GM23338 (cell line): ENCODE results near the gene PGAP3. TPM values are rescaled to one million over a fixed set of nuclear protein-coding genes. Genes with fewer than 3 reads are reported as not detected.
A peak's percentile ranks its signal among the peaks of the same experiment; 100 is the strongest.

ENCODE experiments used
- ATAC-seq: fragments of 200-7000 bp; cut with Tn5 transposase; 3 replicates; pipeline ENCODE4 v1.9.1; 2020
- DNase-seq: peaks from one replicate; pipeline ENCODE4 v3.0.0-alpha.2; 2015; ENCODE audit warnings: low spot score
- H2AFZ ChIP-seq: fragments of 200-600 bp; sonication (generic); 2 replicates; pipeline ENCODE4 v1.8.0; 2016; ENCODE audit warnings: antibody characterized with exemption, mild to moderate bottlenecking, moderate library complexity
- H3F3A ChIP-seq: fragments of 200-600 bp; sonication (generic); replicated peaks from 2 replicates; pipeline ENCODE4 v1.8.0; 2017; ENCODE audit warnings: antibody characterized with exemption, mixed run types, low read depth
- H3K27ac ChIP-seq: fragments of 200-600 bp; sonication (generic); 2 replicates; pipeline ENCODE4 v1.6.1; 2016; ENCODE audit warnings: low read depth
- H3K27me3 ChIP-seq: fragments of 200-600 bp; sonication (generic); 2 replicates; pipeline ENCODE4 v1.8.0; 2016; ENCODE audit warnings: mild to moderate bottlenecking, mixed run types, moderate library complexity; ENCODE audit not compliant: insufficient read depth
- H3K36me3 ChIP-seq: fragments of 200-600 bp; sonication (generic); 2 replicates; pipeline ENCODE4 v1.8.0; 2016; ENCODE audit warnings: mild to moderate bottlenecking; ENCODE audit not compliant: insufficient read depth
- H3K4me1 ChIP-seq: fragments of 200-600 bp; sonication (generic); 2 replicates; pipeline ENCODE4 v1.8.0; 2016; ENCODE audit warnings: mild to moderate bottlenecking, moderate library complexity; ENCODE audit not compliant: insufficient read depth
- H3K4me2 ChIP-seq: fragments of 200-600 bp; sonication (generic); 2 replicates; pipeline ENCODE4 v1.7.1; 2017; ENCODE audit warnings: mixed run types
- H3K4me3 ChIP-seq: fragments of 200-600 bp; sonication (generic); 2 replicates; pipeline ENCODE4 v1.6.1; 2016; ENCODE audit warnings: mixed run types
- H3K79me2 ChIP-seq: fragments of 200-600 bp; sonication (generic); replicated peaks from 2 replicates; pipeline ENCODE4 v1.8.0; 2017; ENCODE audit warnings: mild to moderate bottlenecking; ENCODE audit not compliant: insufficient read depth
- H3K9me2 ChIP-seq: fragments of 200-600 bp; sonication (generic); 2 replicates; pipeline ENCODE4 v1.8.0; 2017; ENCODE audit not compliant: insufficient read depth
- H4K20me1 ChIP-seq: fragments of 200-600 bp; sonication (generic); replicated peaks from 2 replicates; pipeline ENCODE4 v1.8.0; 2017; ENCODE audit warnings: mild to moderate bottlenecking; ENCODE audit not compliant: insufficient read depth
- H3K27ac Mint-ChIP-seq: 2 replicates; pipeline ENCODE4 v1.8.0; 2020; ENCODE audit warnings: inconsistent platforms, mild to moderate bottlenecking, moderate library complexity, mixed read lengths
- H3K27me3 Mint-ChIP-seq: 3 replicates; pipeline ENCODE4 v1.8.0; 2022; ENCODE audit warnings: low read depth, mild to moderate bottlenecking, moderate library complexity, mixed read lengths, inconsistent platforms; ENCODE audit not compliant: insufficient read depth, poor library complexity
- H3K36me3 Mint-ChIP-seq: 3 replicates; pipeline ENCODE4 v1.8.0; 2021; ENCODE audit warnings: low read depth, mild to moderate bottlenecking, inconsistent platforms, moderate library complexity, mixed read lengths
- H3K4me1 Mint-ChIP-seq: 3 replicates; pipeline ENCODE4 v1.8.0; 2020; ENCODE audit warnings: mild to moderate bottlenecking, inconsistent platforms, mixed read lengths
- H3K4me3 Mint-ChIP-seq: 3 replicates; pipeline ENCODE4 v1.8.0; 2021; ENCODE audit warnings: moderate library complexity, mild to moderate bottlenecking, inconsistent platforms, mixed read lengths
- H3K9me3 Mint-ChIP-seq: 3 replicates; pipeline ENCODE4 v1.8.0; 2020; ENCODE audit warnings: moderate library complexity, mild to moderate bottlenecking, inconsistent platforms, mixed read lengths
- EZH2phosphoT487 ChIP-seq: fragments of 200-600 bp; sonication (generic); IDR thresholded peaks from one replicate; pipeline ENCODE4 v1.8.1; 2018; ENCODE audit warnings: antibody characterized with exemption; ENCODE audit not compliant: unreplicated experiment
- NANOG ChIP-seq: IDR thresholded peaks from 2 replicates; pipeline ENCODE4 v1.6.1; 2016; ENCODE audit warnings: antibody characterized with exemption, borderline replicate concordance
- POLR2AphosphoS5 ChIP-seq: IDR thresholded peaks from 2 replicates; pipeline ENCODE4 v1.6.1; 2016; ENCODE audit warnings: antibody characterized with exemption, low read depth
- polyA plus RNA-seq: library from polyadenylated mRNA; unstranded; fragments of >200 nt; fragmentation: Nextera tagmentation; extraction: Ambion mirVana; gene quantifications from 2 replicates; pipeline ENCODE4 v1.2.1, GENCODE V29; 2016
- total RNA-seq: library from RNA; depleted of rRNA; stranded (reverse); fragments of >200 nt; shearing (Covaris generic); gene quantifications from 2 replicates; pipeline ENCODE4 v1.2.3, GENCODE V29; 2014
- TF ChIP-seq, protein P1 (sequence below): fragments of 250-450 bp; sonication (Bioruptor Pico); IDR thresholded peaks from 2 replicates; pipeline ENCODE4 v1.5.0; 2020; ENCODE audit warnings: mild to moderate bottlenecking, moderate library complexity
- TF ChIP-seq, protein P2 (sequence below): IDR thresholded peaks from 2 replicates; pipeline ENCODE4 v1.6.1; 2016; ENCODE audit warnings: antibody characterized with exemption

The PGAP3 gene
- total and polyA plus RNA-seq, 2 experiments from 2014 or later, result 7.0 to 10.7 TPM

DNA sequence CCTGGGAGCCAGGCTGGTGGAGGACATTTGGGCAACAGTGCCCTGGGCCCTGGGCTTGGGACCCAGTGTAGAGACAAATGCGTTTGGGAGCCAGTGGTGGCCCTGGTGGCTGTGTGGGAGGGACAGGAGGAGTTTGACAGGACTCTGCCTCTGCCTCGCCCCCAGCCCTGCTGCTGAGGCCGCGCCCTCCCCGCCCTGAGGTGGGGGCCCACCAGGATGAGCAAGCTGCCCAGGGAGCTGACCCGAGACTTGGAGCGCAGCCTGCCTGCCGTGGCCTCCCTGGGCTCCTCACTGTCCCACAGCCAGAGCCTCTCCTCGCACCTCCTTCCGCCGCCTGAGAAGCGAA lies 34.6 kb downstream of the PGAP3 start (continued):
- TF ChIP-seq, protein P1, sequence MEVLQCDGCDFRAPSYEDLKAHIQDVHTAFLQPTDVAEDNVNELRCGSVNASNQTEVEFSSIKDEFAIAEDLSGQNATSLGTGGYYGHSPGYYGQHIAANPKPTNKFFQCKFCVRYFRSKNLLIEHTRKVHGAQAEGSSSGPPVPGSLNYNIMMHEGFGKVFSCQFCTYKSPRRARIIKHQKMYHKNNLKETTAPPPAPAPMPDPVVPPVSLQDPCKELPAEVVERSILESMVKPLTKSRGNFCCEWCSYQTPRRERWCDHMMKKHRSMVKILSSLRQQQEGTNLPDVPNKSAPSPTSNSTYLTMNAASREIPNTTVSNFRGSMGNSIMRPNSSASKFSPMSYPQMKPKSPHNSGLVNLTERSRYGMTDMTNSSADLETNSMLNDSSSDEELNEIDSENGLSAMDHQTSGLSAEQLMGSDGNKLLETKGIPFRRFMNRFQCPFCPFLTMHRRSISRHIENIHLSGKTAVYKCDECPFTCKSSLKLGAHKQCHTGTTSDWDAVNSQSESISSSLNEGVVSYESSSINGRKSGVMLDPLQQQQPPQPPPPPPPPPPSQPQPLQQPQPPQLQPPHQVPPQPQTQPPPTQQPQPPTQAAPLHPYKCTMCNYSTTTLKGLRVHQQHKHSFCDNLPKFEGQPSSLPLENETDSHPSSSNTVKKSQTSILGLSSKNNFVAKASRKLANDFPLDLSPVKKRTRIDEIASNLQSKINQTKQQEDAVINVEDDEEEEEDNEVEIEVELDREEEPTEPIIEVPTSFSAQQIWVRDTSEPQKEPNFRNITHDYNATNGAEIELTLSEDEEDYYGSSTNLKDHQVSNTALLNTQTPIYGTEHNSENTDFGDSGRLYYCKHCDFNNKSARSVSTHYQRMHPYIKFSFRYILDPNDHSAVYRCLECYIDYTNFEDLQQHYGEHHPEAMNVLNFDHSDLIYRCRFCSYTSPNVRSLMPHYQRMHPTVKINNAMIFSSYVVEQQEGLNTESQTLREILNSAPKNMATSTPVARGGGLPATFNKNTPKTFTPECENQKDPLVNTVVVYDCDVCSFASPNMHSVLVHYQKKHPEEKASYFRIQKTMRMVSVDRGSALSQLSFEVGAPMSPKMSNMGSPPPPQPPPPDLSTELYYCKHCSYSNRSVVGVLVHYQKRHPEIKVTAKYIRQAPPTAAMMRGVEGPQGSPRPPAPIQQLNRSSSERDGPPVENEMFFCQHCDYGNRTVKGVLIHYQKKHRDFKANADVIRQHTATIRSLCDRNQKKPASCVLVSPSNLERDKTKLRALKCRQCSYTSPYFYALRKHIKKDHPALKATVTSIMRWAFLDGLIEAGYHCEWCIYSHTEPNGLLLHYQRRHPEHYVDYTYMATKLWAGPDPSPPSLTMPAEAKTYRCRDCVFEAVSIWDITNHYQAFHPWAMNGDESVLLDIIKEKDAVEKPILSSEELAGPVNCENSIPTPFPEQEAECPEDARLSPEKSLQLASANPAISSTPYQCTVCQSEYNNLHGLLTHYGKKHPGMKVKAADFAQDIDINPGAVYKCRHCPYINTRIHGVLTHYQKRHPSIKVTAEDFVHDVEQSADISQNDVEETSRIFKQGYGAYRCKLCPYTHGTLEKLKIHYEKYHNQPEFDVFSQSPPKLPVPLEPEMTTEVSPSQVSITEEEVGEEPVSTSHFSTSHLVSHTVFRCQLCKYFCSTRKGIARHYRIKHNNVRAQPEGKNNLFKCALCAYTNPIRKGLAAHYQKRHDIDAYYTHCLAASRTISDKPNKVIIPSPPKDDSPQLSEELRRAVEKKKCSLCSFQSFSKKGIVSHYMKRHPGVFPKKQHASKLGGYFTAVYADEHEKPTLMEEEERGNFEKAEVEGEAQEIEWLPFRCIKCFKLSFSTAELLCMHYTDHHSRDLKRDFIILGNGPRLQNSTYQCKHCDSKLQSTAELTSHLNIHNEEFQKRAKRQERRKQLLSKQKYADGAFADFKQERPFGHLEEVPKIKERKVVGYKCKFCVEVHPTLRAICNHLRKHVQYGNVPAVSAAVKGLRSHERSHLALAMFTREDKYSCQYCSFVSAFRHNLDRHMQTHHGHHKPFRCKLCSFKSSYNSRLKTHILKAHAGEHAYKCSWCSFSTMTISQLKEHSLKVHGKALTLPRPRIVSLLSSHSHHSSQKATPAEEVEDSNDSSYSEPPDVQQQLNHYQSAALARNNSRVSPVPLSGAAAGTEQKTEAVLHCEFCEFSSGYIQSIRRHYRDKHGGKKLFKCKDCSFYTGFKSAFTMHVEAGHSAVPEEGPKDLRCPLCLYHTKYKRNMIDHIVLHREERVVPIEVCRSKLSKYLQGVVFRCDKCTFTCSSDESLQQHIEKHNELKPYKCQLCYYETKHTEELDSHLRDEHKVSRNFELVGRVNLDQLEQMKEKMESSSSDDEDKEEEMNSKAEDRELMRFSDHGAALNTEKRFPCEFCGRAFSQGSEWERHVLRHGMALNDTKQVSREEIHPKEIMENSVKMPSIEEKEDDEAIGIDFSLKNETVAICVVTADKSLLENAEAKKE (CRISPR knock-in tag), result no peak
- no peak for TF ChIP-seq POLR2AphosphoS5
- TF ChIP-seq, protein P2, sequence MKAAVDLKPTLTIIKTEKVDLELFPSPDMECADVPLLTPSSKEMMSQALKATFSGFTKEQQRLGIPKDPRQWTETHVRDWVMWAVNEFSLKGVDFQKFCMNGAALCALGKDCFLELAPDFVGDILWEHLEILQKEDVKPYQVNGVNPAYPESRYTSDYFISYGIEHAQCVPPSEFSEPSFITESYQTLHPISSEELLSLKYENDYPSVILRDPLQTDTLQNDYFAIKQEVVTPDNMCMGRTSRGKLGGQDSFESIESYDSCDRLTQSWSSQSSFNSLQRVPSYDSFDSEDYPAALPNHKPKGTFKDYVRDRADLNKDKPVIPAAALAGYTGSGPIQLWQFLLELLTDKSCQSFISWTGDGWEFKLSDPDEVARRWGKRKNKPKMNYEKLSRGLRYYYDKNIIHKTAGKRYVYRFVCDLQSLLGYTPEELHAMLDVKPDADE, result no peak
- TF ChIP-seq NANOG, result no peak
- no peak for TF ChIP-seq EZH2phosphoT487

DNA sequence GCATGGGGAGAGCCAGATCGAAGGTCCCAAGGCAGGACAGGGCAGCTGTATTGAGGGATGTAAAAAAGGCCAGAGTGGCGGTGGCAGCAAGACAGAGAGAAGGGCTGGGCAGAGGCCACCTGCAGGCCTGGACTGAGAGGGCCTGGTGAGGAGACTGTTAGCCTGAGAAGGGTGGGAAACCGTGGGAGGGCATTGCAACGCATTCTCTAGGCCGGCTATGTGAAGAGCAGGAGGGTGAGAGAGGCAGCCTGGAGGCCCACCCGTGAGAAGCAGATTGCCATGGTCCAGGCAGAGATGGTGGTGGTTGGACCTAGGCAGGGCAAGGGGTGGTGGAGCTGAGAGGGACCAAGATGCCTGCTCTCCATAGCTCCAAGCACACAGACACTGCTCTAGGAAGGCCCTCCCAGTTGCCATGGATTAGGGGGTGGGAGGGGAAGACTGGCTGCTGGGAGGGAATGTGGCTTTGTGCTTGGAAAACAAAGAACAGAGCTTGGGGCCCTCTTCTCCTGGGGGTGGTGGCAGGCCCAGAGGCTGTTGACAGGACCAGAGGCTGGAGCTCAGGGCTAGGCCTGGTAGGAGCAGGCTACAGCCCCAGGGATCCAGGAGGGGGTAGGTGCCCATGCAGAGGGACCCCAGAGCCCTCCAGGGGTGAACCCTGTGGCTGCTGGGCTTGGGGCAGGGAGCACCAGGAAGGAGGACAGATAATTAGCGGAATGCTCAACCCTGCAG lies 35.1 kb downstream of the PGAP3 start:
- Mint-ChIP-seq H3K36me3 (peaks cover 10% of the 10 kb centered on the region), H3K27me3 (peaks cover 18% of the 10 kb centered on the region), H3K4me3 (no peak overlapping the region; the same call in 2 of the 3 replicates), H3K9me3 (no peaks in the 10 kb centered on the region; the same call in 2 of the 3 replicates), H3K4me1 (peaks cover 54% of the 10 kb centered on the region), H3K27ac (peak overlapping the region; percentile 93)
- H3K9me2 ChIP-seq, result no peaks in the 10 kb centered on the region
- peak; percentile 80 for ATAC-seq
- peak overlapping the region; percentile 55; the same call in 1 of the 2 replicates for H3K27ac ChIP-seq
- peaks cover 13% of the 10 kb centered on the region; the same call in 1 of the 2 replicates for H3F3A ChIP-seq
- peaks cover 9% of the 10 kb centered on the region; the same call in 1 of the 2 replicates for H3K79me2 ChIP-seq
- no peak overlapping the region for H2AFZ ChIP-seq
- no peaks in the 10 kb centered on the region for H3K36me3 ChIP-seq
- peaks cover 18% of the 10 kb centered on the region for H3K4me1 ChIP-seq
- TF ChIP-seq, protein P1 (CRISPR knock-in tag), result 0 out of 2 replicates have a peak, but pooled peaks have one; percentile 27
- TF ChIP-seq, protein P2, result no peak
- DNase-seq, result peak; percentile 59
- H3K4me3 ChIP-seq, result no peak overlapping the region
- H3K4me2 ChIP-seq, result peak overlapping the region; percentile 43; the same call in 1 of the 2 replicates
- H4K20me1 ChIP-seq, result peaks cover 10% of the 10 kb centered on the region
- no peaks in the 10 kb centered on the region for H3K27me3 ChIP-seq
